NCI-H524 (cell line): ENCODE results near the gene CPT1B.

Experiments
- DNase-seq, 2 experiments: peaks; one replicate each; lab custom pipeline; 2025; lab: John Stamatoyannopoulos, UW

The CPT1B gene

GRCh38 chr22:50585781-50586180 is 7.6 kb upstream of the CPT1B start:
- DNase-seq, result no peak

DNA sequence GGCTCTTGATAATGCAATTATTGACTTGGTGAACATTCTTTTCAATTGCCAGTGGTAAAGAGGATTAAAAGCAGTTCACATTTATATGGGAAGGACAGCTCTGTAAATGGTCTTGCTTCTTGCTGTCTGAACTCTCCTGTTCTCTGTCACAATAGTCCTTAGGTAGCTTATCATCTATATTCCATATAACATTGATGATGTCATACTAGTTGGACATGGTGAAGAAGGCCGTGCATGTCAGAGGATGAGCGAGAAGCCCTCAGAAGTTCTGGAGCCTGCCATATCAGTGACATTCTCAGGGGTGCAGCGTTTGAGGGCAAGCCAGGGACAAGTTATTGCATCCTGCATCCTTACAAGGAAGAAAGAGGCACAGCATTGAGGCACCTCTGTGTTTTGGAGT is 7.0 kb upstream of the CPT1B start:
- DNase-seq, result no peak

GRCh38 chr22:50584106-50585096 is 6.2 kb upstream of the CPT1B start:
- DNase-seq, result no peak

- peak in 1 of 2 experiments; percentile 53 for DNase-seq
Measured at GRCh38 chr22:50583294-50583861, 5.2 kb upstream of the CPT1B start.

DNA sequence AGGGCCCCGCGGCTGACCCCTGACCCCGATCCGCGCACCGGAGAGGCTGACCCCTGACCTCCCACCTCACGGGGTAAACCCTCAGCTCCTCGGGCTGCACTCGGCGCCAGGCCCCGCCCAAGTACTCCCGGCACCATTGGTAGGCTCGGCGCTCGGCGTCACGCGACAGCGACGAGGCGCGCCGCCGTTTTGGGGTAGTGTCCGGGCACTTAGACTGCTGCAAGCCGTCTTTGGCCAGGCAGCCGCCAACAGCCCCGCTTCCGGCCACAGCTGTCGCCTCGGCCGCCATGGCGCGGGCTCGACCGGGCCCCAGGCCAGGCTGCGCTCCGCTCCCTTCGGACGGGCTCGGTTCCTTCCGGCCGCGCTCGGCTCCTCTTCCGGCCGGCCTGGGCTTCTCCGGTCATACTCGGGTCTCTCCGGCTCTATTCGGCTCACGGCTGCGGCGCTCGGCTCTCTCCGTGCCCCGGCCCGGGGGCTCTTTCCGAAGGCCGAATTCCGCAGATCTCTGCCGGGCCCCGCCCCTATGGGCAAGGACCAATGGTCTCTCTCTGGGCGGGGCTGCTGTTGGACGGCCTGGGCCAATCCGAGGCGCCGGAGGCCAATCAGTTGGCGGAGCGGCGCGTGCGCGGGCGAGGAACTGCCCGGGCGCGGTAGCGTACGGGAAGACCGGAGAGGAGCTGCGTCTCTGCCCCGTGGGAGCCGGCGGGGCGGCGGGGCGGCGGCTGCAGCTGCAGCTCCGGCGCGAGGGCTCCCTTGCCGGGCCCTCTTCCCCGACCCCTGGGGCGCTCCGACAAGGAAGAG is 4.5 kb upstream of the CPT1B start, which contains the start of gene CHKB:
Gene CHKB (minus strand): TSS at position 357 of the 801 bp plus-strand sequence. CDS start 68 bp downstream, at position 289.
- DNase-seq, result peak; percentile 95 to 99

GRCh38 chr22:50581950-50582492 is 3.8 kb upstream of the CPT1B start:
- no peak for DNase-seq

DNA sequence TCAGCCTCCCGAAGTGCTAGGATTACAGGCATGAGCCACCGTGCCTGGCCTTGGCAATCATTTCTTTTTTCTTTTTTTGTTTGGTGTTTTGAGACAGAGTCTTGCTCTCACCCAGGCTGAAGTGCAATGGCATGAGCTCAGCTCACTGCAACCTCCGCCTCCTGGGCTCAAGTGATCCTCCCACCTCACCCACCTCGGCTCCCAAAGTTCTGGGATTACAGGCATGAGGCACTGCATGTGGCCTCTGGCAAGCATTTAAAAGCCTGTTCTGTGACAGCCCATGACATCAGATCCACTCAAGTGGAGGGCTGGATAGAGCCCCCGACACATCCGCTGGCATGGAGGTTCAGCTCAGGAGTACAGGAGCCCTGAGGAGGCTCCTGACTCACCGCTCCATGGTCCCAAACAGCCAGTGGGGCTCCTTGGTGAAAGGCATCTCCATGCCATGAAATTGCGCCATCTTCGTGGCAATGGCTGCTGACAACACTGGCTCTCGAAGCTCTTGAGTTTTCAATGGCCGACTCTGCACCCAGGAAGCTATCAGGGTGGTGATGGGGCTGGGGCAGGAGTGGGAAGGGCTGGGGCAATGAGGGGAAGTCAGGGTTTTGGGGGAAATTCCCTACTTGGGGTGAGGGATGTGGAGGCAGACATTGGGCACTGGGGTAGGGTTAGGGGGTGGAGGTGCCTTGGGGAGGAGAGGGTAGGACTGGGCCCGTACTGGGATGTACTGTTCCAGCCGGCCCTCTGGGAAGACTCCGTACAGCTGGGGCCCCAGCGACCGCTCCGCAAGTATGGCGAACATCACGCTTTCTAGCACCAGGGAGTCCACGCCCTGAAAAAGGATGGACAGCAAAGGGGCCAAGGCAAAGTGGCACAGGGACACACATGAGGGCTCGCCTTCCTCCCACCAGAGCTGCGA is 3.1 kb upstream of the CPT1B start:
- DNase-seq, result no peak

DNA sequence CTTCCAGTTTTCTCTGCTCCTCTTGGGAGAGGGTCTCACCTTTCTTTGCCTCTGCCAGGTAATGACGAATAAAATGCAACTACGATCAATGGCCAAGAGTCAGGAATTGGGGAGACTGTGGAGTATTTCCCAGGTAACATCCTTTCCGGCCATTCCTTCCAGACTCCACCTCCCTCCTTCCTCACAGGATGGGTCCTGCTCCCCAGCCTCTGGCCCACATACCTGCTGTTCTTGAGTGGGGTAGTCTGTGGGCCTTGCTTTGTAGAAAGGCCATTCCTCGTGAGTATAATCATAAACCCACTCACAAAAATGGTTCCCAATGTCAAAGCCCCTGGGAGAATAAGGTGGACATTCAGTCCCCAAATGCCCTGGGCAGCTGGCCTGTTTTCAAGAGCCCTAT is 1.5 kb upstream of the CPT1B start:
- DNase-seq, result no peak

DNA sequence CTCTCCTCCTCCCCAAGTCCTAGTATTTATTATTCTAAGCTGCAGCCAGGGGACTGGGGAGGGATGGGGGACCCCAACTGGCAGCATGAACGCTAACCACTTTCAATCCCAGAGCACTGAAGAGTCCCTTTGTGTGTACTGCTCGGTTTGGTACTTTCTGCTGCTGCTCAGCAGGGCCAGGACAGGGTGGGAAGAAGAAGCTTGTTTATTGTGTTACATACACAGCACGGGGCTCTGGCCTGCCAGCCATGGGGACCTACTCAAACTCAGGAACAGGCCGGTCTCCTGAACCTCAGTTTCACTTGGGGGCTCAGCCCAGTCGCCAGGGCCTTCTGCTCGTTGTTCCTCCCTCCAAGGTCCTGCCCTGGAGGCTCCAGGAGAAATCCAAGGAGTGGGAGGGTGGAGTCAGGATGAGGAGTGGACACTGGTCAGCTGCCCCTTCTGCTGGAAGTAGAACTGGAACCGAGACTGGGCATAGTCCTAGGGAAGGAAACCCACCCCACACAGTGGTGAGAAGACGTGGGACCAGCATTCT is 616 bp upstream of the CPT1B start:
- DNase-seq, result no peak

DNA sequence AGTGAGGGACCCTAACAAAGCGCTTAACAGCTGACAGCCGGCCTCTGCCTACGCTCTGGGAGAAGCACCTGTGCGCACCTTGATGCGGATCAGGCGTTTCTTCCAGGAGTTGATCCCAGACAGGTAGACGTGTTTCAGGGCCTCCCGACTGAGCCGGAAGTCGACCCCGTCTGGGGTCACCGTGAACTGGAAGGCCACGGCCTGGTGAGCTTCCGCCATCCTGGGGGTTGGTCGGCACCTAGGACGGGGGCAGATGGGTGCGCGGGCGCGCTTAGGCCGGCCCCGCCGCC is 585 bp downstream of the CPT1B start:
- DNase-seq, result no peak

- no peak for DNase-seq
Measured at GRCh38 chr22:50576806-50577696, 1.2 kb downstream of the CPT1B start.

- peak; percentile 93 to 97 for DNase-seq
Measured at GRCh38 chr22:50576070-50576469, 2.2 kb downstream of the CPT1B start.

- no peak for DNase-seq
Measured at GRCh38 chr22:50575426-50575941, 2.7 kb downstream of the CPT1B start.

DNA sequence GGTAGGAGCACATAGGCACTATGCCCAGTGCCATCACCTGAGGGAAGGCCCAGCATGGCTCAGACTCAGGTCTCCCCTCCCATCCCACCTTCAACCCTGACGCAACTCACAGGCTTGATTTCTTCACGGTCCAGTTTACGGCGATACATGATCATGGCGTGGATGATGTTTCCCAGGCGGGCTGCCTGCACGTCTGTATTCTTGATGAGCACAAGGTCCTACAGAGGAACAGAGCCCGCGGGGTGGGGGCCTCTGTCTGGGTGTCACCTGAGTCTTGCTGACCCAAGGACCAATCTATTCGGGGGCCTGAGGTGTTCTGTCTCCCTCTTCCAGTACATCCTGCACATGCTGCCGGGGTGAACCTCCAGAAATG is 3.9 kb downstream of the CPT1B start:
- no peak for DNase-seq

GRCh38 chr22:50573491-50574382 is 4.5 kb downstream of the CPT1B start:
- no peak for DNase-seq

DNA sequence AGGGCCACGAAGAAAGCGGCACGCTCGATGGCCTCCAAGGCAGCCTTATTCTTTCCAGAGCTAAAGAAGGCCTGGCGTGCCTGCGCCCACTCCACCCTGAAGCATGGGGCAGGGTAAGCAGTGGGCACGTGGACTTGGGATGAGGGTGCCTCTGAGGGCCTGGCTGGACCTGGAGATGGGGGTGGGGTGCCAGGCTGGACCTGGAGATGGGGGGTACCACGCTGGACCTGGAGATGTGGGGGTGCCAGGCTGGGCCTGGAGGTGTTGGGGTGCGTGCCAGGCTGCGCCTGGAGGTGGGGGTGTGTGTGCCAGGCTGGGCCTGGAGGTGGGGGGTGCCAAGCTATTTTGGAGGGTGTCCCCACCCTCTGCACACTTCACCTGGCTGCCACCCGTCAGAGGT is 5.3 kb downstream of the CPT1B start:
- no peak for DNase-seq

DNA sequence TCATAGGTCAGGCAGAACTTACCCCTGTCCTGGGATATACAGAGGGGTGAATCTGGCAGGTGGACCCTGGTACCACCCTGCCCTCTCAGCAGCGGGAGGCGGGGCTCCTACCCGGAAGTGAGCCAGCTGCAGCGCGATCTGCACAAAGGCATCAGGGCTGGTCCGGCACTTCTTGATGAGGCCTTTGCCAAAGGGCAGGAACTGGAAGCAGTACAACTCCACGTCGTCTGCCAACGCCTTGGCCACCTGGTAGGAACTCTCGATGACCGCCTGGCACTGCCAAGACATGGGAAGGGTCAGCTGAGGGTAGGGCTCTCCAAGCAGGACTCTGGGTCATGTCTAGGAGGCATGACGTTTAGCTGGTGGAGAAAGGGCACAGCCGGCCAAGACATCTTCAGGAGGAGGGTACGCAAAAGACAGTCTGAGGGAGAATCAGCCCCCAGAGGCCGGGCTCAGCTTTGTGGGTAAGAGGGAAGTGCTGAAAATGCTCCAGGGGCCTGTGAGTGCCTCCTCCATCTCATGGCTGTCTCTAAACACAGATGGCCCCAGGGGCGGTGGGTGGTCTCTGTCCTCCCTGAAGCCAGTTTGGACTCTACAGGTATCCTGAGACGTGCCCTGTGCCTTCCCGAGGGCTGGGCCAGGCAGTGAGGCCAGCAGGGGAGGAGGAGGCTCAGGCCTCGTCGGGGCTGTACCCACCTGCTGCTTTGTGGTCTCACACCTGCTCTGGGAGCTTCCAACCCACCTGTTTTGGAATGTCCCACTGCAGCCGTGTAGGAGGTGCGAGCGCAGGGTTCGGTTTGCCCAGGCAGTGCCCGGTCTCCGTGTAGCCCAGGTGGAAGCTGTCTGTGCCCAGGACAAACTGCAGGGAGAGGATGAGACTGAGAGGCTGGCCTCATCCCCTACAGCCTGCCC is 6.7 kb downstream of the CPT1B start:
- DNase-seq, result no peak

DNA sequence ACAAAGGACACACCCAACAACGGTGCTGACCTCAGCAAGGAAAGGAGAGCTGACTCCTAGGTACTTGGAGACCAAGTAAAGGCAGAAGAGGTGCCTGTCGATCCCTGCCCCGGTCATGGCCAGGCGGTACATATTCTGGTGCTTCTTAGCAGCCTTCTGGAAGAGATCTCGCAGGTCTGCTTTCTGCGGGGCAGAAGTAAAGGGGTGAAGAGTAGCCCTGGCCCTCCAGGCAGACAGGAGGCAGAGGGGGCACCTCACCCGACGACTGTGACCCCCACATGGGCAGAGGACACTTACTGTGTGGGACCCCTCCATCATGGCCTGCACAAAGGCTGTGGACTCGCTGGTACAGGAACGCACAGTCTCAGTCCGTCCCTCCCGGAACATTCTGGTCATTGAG is 7.4 kb downstream of the CPT1B start:
- no peak for DNase-seq
